HG02970 (cell line): Measurements from ENCODE around the gene RPS6KC1.
"Not testable (repeated sequence)": the region's sequence is repeated elsewhere in the genome, so short reads cannot be mapped to it uniquely, and the experiment has no call there.

Source experiments
- ATAC-seq: cut with Tn5 transposase; IDR thresholded peaks from one replicate; pipeline ENCODE4 v1.9.1; 2021; ENCODE audit warnings: mild to moderate bottlenecking, moderate library complexity, moderate number of reproducible peaks; ENCODE audit not compliant: unreplicated experiment, low FRiP score

RPS6KC1 gene

GRCh38 chr1:213054733-213055591 lies 3.9 kb downstream of the RPS6KC1 start:
- ATAC-seq = no peak

DNA sequence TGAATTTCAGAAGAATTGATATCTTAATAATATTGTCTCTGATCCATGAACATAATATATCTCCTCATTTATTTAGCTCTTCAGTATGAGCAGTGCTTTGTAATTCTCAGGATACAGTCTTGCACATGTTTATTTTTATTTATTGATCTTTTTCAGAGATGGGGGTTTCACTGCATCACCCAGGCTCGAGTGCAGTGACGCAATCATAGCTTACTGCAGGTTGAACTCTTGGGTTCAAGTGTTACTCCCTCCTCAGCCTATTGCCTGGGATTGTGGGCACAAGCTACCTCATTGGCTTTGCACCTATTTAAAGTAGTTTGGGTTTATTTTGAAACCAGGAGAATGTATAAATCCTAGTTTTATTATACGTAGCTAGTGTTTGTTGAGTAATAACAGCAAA lies 4.7 kb downstream of the RPS6KC1 start:
- no peak for ATAC-seq

GRCh38 chr1:213057264-213058059 lies 6.4 kb downstream of the RPS6KC1 start:
- ATAC-seq = no peak

GRCh38 chr1:213060836-213061235 lies 9.8 kb downstream of the RPS6KC1 start:
- no peak for ATAC-seq

DNA sequence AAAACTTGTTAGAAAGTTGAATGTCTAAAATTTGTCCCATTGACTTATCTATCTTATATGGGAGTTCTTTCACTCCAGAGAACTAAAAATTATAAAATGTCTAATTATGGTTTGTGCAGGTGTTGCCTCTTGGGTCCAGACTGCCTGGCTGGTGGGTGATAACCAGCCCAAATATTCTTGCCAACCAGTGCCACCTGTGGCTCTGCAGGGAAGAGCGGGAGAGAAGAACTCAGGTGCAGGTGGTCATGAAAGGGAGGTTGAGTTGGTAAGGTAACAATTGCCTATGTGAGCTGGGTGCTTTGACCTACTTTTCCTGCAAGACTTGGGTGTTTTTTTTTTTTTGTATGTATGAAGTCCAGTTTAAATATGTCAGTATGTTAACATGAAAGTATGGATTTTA lies 10.2 kb downstream of the RPS6KC1 start:
- ATAC-seq = no peak

- ATAC-seq = no peak
These were observed 14.8 kb downstream of the RPS6KC1 start for GRCh38 chr1:213065800-213066199.

DNA sequence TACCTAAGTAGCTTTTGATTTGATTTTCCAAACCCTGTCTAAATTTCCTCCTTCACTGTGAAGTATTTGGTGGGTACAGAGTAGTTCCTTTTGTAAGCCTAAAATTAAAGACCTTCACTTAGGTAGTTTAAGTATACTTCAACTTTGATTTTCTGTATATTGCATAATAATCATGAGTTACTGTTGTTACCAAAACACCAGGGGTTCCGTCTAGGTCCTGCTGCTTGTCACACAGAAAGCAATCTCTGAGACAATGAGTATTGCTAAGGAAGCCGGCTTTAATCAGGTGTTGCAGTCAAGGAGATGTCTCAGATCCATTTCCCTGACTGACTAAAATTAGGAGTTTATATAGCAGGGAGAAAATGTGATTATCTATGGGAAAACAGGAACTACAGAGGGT lies 15.3 kb downstream of the RPS6KC1 start:
- ATAC-seq = no peak

- ATAC-seq = no peak
These were observed 16.3 kb downstream of the RPS6KC1 start for GRCh38 chr1:213067352-213067751.

GRCh38 chr1:213070406-213070805 lies 19.4 kb downstream of the RPS6KC1 start:
- peak; percentile 89 for ATAC-seq

- ATAC-seq = no peak
These were observed 24.7 kb downstream of the RPS6KC1 start for GRCh38 chr1:213075725-213076124.

DNA sequence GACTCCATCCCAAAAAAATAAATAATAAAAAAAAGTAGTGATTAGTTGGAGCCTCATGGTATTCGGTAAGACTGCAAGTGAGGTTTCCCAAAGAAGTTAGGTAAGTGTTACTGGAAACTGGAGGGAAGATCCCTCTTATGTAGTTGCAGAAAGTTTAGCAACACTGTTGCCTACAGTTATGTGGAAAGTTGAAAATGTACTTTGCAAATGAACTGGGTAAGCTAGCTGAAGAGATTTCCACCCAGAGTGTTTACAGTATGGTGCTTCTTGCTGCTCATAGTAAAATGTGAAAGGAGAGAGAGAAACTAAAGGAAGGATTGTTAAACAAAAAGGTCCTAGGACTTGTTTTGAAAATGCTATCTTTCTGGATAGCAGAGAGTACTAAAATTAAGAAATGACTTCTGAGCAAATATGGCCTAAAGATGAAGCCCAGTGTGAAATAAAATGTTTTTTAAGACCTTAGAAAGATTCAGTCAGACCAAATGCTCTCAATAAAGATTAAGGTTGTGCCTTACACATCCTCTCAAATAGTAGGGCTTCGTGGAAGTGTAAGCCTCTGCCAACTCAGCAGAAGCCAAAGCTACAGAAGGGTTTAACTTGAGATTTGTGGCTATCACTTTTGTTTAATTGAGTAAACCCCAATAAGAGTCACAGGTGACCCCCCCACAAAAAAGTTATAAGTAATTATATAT lies 31.5 kb downstream of the RPS6KC1 start:
- no peak for ATAC-seq

- no peak for ATAC-seq
These were observed 32.0 kb downstream of the RPS6KC1 start for GRCh38 chr1:213083112-213083445.

DNA sequence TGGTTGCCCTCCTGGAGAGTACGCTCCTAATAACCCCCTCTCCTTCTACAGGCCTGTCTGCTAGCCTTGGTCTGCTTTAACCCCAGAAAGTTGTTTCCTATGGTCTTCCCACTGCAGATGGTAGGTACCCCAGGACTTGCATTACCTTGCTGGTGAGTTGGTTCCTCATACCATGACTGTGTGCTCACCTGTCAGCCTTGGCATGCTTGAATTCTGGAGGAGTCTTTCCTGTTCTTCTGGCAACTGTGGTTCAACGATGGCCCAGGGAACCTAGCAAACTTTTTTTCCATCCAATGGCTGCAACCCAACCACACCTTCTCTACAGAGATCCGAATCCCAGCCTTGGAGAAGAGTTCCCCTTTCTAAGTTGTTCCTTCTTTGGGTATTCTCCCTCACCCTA lies 36.9 kb downstream of the RPS6KC1 start:
- no peak for ATAC-seq

GRCh38 chr1:213089924-213090677 lies 39.1 kb downstream of the RPS6KC1 start:
- no peak for ATAC-seq

DNA sequence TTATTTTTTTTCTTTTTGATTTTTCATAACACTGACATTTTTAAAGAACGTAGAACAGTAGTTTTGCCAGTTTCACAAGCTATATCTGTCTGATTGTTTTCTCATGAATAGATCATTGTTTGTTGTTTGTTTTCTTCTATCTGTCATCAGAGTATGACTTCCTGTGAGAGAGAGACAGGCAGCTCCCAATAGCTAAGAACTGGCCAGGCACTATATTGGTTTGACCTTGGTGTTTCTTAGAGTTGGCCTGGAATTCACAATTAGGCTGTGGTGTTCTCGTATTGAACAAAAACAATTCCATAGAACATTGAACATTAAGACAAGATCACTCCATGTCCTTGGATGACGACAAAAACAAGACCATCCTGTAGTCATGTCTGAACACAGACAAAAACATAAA lies 43.4 kb downstream of the RPS6KC1 start:
- no peak for ATAC-seq

DNA sequence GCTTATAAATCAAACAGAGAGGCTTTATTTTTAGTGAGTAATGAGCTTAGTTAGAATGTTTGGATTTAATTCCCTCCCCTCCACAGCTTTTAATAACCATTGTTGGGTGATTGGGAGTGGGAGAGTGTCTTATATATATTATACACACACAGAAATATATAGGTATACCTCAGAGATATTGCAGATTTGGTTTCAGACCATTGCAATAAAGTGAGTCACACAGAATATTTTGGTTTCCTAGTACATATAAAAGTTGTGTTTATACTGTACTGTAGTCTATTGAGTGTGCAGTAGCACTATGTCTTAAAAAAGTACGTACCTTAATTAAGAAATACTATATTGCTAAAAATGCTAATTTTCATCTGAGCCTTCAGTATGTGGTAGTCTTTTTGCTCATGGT lies 44.4 kb downstream of the RPS6KC1 start:
- no peak for ATAC-seq

DNA sequence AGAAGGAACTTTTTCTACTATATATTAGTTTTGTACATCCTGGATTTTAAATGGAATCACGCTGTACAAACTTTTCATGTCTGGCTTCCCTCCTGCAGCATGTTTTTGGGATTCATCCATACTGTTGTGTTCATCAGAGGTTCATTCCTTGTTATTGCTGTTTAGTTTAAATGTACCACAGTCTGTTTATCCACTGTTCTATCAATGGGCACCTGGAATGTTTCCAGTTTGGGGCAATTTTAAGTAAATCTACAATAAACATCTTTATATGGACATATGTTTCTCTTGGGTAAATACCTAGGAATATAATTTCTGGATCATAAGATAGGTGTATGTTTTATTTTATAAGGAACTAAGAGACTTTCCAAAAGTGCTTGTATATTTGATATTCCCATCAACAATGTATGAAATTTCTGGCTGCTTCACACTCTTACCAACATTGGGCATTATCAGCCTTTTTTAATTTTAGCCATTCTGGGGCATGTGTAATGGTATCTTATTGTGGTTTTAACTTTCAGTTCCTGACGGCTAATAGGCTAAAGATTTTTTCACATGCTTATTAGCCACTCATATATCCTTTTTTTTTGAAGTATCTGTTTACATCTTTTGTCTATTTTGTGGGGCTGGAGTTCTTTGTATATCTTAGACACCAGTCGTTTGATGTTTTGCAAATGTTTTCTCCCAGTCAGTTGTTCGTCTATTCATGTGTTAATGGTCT lies 48.8 kb downstream of the RPS6KC1 start:
- no peak for ATAC-seq

DNA sequence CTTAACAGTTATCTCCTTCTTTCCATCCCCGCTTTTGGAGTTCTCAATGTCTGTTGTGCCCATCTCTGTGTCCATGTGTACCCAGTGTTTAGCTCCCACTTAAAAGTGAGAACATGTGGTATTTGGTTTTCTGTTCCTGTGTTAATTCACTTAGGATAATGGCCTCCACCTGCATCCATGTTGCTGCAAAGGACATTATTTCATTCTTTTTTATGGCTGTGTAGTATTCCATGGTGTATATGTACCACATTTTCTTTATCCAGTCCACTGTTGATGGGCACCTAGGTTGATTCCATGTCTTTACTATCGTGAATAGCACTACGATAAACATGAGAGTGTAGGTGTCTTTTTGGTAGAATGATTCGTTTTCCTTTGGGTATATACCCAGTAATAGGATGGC lies 49.5 kb downstream of the RPS6KC1 start:
- ATAC-seq = not testable (repeated sequence)

GRCh38 chr1:213103377-213104306 lies 52.6 kb downstream of the RPS6KC1 start:
- no peak for ATAC-seq
